Astrocyte (in vitro differentiated cells and primary cell): Measurements from ENCODE around the gene ABCC3. TPM values are rescaled to one million over a fixed set of nuclear protein-coding genes. Genes with fewer than 3 reads are reported as not detected.
"Not testable (repeated sequence)": the region's sequence is repeated elsewhere in the genome, so short reads cannot be mapped to it uniquely, and the experiment has no call there.

Source experiments
- DNase-seq: peaks from one replicate; pipeline ENCODE4 v3.0.0-alpha.2; 2010; ENCODE audit warnings: low read depth
- FAIRE-seq: peaks from 2 replicates; lab custom pipeline; 2011; peaks lifted over from hg19 to GRCh38; lab: Jason Lieb, UNC
- H2AFZ ChIP-seq: 2 replicates; pipeline ENCODE4 v1.6.0; 2012; ENCODE audit warnings: low read depth, low read length, inconsistent platforms
- H3K27ac ChIP-seq: 2 replicates; pipeline ENCODE4 v1.5.1; 2011; ENCODE audit warnings: low read depth, low read length, inconsistent platforms
- H3K27me3 ChIP-seq: 2 replicates; pipeline ENCODE4 v1.6.0; 2011; ENCODE audit warnings: low read length, inconsistent platforms; ENCODE audit not compliant: insufficient read depth
- H3K36me3 ChIP-seq: 2 replicates; pipeline ENCODE4 v1.5.1; 2011; ENCODE audit warnings: low read length, inconsistent platforms; ENCODE audit not compliant: insufficient read depth
- H3K4me1 ChIP-seq: 2 replicates; pipeline ENCODE4 v1.5.1; 2011; ENCODE audit warnings: low read length, inconsistent platforms; ENCODE audit not compliant: insufficient read depth
- H3K4me2 ChIP-seq: 2 replicates; pipeline ENCODE4 v1.6.0; 2012; ENCODE audit warnings: low read length, inconsistent platforms
- H3K4me3 ChIP-seq: 2 replicates; pipeline ENCODE4 v1.5.1; 2011; ENCODE audit warnings: low read depth, mild to moderate bottlenecking, low read length, inconsistent platforms; ENCODE audit not compliant: insufficient read depth
- H3K79me2 ChIP-seq: 2 replicates; pipeline ENCODE4 v1.6.0; 2012; ENCODE audit warnings: mild to moderate bottlenecking, low read length, inconsistent platforms; ENCODE audit not compliant: insufficient read depth
- H3K9ac ChIP-seq: 2 replicates; pipeline ENCODE4 v1.6.0; 2012; ENCODE audit warnings: mild to moderate bottlenecking, low read length, inconsistent platforms
- H3K9me3 ChIP-seq: 2 replicates; pipeline ENCODE4 v1.5.1; 2012; ENCODE audit warnings: low read depth, mild to moderate bottlenecking, low read length, inconsistent platforms; ENCODE audit not compliant: insufficient read depth
- H4K20me1 ChIP-seq: 2 replicates; pipeline ENCODE4 v1.6.0; 2012; ENCODE audit warnings: low read length, inconsistent platforms; ENCODE audit not compliant: insufficient read depth
- H3K27ac Mint-ChIP-seq: one replicate; pipeline ENCODE4 v1.8.0; 2021; ENCODE audit warnings: mild to moderate bottlenecking, mixed read lengths; ENCODE audit not compliant: unreplicated experiment
- H3K27me3 Mint-ChIP-seq: one replicate; pipeline ENCODE4 v1.8.0; 2021; ENCODE audit warnings: low read depth, mixed read lengths; ENCODE audit not compliant: unreplicated experiment
- H3K36me3 Mint-ChIP-seq: one replicate; pipeline ENCODE4 v1.8.0; 2021; ENCODE audit warnings: low read depth, mixed read lengths; ENCODE audit not compliant: unreplicated experiment
- H3K4me1 Mint-ChIP-seq: one replicate; pipeline ENCODE4 v1.8.0; 2021; ENCODE audit warnings: low read depth, mixed read lengths; ENCODE audit not compliant: unreplicated experiment
- H3K4me3 Mint-ChIP-seq: one replicate; pipeline ENCODE4 v1.8.0; 2021; ENCODE audit warnings: mild to moderate bottlenecking, moderate library complexity, mixed read lengths; ENCODE audit not compliant: unreplicated experiment
- H3K9me3 Mint-ChIP-seq: one replicate; pipeline ENCODE4 v1.8.0; 2021; ENCODE audit warnings: mild to moderate bottlenecking, mixed read lengths; ENCODE audit not compliant: unreplicated experiment
- CTCF ChIP-seq: IDR thresholded peaks from 2 replicates; pipeline ENCODE4 v1.5.1; 2011; ENCODE audit warnings: low read depth, mild to moderate bottlenecking, inconsistent platforms, low read length, moderate library complexity; ENCODE audit not compliant: insufficient read depth
- EZH2 ChIP-seq: IDR thresholded peaks from 2 replicates; pipeline ENCODE4 v1.6.1; 2012; ENCODE audit warnings: mild to moderate bottlenecking, low read length, inconsistent platforms; ENCODE audit not compliant: insufficient read depth
- total RNA-seq: library from RNA; stranded (reverse); gene quantifications from 2 replicates; pipeline ENCODE4 v1.2.1, GENCODE V29; 2021

The ABCC3 gene
- total RNA-seq, 1 donor from 2014 or later, result 0.41 TPM

GRCh38 chr17:50708050-50709000 lies 73.6 kb downstream of the ABCC3 start:
- peaks cover 3% of the 10 kb centered on the region for H3K36me3 ChIP-seq

GRCh38 chr17:50709053-50709452 lies 74.4 kb downstream of the ABCC3 start:
- H3K9me3 Mint-ChIP-seq, H4K20me1 ChIP-seq, H3K27me3 ChIP-seq, H3K9me3 ChIP-seq, H3K36me3 Mint-ChIP-seq, H3K27me3 Mint-ChIP-seq, FAIRE-seq, H3K36me3 ChIP-seq, DNase-seq: not testable (repeated sequence)
- Histone ChIP-seq H2AFZ (peak overlapping the region; percentile 55), H3K79me2 (peaks cover 43% of the 10 kb centered on the region), H3K4me2 (peak overlapping the region; percentile 91), H3K27ac (peak overlapping the region; percentile 89), H3K4me3 (peak overlapping the region; percentile 66), H3K9ac (peak overlapping the region; percentile 89), H3K4me1 (peaks cover 13% of the 10 kb centered on the region)
- Mint-ChIP-seq H3K4me1 (peaks cover 17% of the 10 kb centered on the region), H3K4me3 (peak overlapping the region; percentile 87), H3K27ac (peak overlapping the region; percentile 96)

More at GRCh38 chr17:50708050-50709000, 73.6 kb downstream of the ABCC3 start:
- Histone ChIP-seq H3K9me3 (no peaks in the 10 kb centered on the region), H4K20me1 (peaks cover 15% of the 10 kb centered on the region), H3K27me3 (no peaks in the 10 kb centered on the region), H3K4me2 (peak overlapping the region; percentile 91), H3K27ac (peak overlapping the region; percentile 89), H3K4me1 (peaks cover 13% of the 10 kb centered on the region), H3K4me3 (peak overlapping the region; percentile 66), H3K9ac (peak overlapping the region; percentile 89), H3K79me2 (peaks cover 50% of the 10 kb centered on the region), H2AFZ (peak overlapping the region; percentile 55)
- peaks cover 11% of the 10 kb centered on the region for H3K36me3 Mint-ChIP-seq
- H3K27ac Mint-ChIP-seq, result peak overlapping the region; percentile 96
- DNase-seq (no peak), FAIRE-seq (no peak)
- no peaks in the 10 kb centered on the region for H3K9me3 Mint-ChIP-seq
- H3K4me1 Mint-ChIP-seq, result peaks cover 23% of the 10 kb centered on the region
- no peaks in the 10 kb centered on the region for H3K27me3 Mint-ChIP-seq
- H3K4me3 Mint-ChIP-seq, result peak overlapping the region; percentile 87
- TF ChIP-seq EZH2 (no peak), CTCF (no peak)

- Mint-ChIP-seq H3K36me3 (peaks cover 4% of the 10 kb centered on the region), H3K27me3 (peaks cover 1% of the 10 kb centered on the region), H3K4me1 (peaks cover 17% of the 10 kb centered on the region), H3K4me3 (no peak overlapping the region), H3K9me3 (no peaks in the 10 kb centered on the region), H3K27ac (no peak overlapping the region)
- Histone ChIP-seq H3K4me1 (peaks cover 13% of the 10 kb centered on the region), H3K9me3 (no peaks in the 10 kb centered on the region), H3K9ac (no peak overlapping the region), H3K4me3 (no peak overlapping the region), H2AFZ (no peak overlapping the region), H3K27ac (no peak overlapping the region), H3K4me2 (no peak overlapping the region), H3K27me3 (no peaks in the 10 kb centered on the region), H4K20me1 (peaks cover 4% of the 10 kb centered on the region), H3K79me2 (peaks cover 34% of the 10 kb centered on the region), H3K36me3 (no peaks in the 10 kb centered on the region)
- TF ChIP-seq CTCF, result no peak
- TF ChIP-seq EZH2, result no peak
- FAIRE-seq (no peak), DNase-seq (no peak)
Measured at GRCh38 chr17:50710025-50710424, 75.3 kb downstream of the ABCC3 start.
